ENCODE results near the gene LGALS7. TPM values are rescaled to one million over a fixed set of nuclear protein-coding genes. Genes with fewer than 3 reads are reported as not detected.

The LGALS7 gene
- total RNA-seq, 1 donor from 2014 or later = 102 TPM

DNA sequence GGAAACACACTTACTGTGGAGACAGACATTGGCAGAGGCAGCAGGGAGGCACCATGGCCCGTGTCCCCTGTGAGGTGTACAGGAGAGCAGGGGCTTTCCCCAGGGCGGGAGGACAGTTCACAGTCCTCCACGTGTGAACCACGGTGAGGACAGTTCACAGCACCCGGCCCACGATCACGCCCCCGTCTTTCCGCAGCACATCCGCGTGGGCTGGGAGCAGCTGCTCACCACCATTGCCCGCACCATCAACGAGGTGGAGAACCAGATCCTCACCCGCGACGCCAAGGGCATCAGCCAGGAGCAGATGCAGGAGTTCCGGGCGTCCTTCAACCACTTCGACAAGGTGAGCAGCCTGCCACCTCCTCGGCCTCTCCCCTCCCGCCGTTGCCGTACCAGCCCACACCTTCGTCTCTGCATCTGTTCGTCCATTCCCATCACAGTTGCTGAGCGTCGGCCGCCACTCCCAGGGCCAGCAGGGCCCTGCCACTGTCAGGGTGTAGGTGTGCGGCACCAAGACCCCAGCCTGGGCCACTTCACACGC lies 46.5 kb downstream of the LGALS7 start:
- DNase-seq = no peak

DNA sequence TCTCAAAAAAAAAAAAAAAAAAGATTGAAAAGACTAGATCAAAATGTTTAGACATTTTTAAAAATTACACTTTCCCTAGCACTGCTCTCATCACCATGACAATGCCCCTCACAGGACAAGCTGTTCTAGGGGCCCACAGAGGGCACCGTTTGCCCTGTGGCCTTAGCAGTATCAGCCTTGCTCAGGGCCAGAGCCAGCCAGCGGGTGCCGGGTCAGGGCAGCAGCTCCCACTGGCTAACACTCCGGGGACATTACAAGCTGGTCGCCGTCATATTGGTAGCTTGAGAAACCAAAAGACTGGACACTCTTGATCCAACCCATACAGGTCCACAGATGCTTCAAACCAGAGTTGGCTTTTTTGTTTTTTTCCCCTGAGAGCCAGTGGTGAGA lies 47.0 kb downstream of the LGALS7 start:
- no peak for DNase-seq

DNA sequence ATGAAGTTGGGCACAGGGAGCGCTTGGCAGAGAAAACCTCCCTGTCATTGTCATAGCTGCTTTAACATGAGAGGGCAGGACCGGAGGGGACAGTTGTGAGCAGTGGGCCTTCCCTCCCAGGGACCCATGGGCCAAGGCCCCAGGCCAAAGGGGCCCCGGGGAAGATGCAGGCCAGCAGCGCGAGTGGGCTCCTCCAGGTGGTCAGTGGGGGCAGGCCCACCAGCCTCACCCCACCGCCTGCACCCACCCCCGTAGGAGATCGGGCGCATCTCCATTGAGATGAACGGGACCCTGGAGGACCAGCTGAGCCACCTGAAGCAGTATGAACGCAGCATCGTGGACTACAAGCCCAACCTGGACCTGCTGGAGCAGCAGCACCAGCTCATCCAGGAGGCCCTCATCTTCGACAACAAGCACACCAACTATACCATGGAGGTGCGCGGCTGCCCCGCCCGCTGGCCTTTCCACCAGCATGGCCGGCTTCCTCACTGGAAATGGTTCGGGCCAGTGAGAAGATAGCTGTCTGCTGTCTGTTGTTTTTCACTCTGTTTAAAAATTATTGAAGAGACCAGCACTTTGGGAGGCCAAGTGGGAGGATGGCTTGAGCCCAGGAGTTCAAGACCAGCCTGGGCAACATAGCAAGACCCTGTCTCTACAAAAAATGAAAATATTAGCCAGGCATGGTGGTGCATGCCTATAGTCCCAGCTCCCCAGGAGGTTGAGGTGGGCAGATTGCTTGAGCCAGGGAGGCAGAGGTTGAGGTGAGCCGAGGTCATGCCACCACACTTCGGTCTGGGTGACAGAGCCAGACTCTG lies 47.6 kb downstream of the LGALS7 start:
- no peak for DNase-seq

DNA sequence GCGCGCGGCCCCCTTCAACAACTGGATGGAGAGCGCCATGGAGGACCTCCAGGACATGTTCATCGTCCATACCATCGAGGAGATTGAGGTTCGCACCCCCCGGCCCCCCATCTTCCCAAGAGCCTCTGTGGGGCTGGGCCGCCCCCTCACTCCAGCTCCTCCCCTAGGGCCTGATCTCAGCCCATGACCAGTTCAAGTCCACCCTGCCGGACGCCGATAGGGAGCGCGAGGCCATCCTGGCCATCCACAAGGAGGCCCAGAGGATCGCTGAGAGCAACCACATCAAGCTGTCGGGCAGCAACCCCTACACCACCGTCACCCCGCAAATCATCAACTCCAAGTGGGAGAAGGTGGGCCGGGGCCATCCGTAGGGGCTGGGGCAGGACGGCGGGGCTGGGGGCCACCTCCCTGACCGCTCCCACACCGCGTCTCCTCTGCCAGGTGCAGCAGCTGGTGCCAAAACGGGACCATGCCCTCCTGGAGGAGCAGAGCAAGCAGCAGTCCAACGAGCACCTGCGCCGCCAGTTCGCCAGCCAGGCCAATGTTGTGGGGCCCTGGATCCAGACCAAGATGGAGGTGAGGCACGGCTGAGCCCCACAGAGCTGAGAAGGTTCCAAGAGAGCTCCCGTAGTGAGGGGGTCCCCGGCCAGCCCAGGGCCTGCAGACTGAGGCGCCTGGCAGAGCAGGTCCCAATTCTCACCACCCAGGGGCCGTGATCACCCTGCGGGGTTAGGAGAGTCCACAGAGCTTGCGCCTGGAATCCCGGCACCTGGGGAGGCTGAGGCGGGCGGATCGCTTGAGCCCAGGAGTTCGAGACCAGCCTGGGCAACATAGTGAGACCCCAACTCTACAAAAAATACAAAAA lies 49.1 kb downstream of the LGALS7 start:
- no peak for DNase-seq

DNA sequence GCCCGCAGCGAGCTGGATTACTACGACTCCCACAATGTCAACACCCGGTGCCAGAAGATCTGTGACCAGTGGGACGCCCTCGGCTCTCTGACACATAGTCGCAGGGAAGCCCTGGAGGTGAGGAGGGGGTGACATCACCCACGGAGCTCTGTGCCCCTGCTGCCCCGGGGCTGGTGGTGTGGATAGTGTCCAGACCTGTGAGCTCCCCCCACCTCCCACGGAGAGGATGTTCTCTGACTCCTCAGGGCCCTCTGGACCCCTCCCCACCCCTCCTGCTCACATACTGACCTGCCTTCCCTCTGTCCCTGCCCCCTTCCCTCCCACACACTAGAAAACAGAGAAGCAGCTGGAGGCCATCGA lies 49.7 kb downstream of the LGALS7 start:
- DNase-seq = no peak

DNA sequence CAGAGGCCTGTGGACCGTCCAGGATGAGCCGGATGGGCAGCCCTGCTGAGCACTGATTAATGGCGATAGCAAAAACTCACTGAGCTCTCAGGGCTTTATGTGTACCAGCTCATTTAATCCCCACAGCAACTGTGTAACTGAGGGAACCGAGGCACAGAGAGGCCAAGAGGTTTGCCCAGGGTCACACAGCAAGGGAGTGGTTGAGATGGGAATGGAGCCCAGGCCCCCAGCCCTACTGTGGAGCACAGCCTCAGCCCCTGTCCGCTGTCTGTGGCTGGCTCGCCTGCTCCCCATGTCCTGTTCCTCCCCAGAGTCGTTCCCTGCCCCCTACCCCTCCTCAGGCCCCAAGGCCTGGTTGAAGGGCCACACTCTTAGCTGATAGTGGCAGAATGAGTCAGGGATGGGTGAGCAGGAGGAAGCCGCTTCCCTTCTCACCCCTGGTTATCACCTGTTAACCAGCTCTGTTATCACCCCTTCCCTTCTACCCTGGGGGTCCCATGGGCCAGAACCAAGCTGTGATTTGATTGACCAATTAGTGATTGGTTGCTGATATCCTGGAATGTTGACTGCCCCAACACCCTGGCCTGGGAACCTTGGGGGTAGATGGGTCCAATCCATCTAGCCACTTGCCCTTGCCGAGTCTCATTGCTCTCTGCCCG lies 50.2 kb downstream of the LGALS7 start:
- DNase-seq = no peak

DNA sequence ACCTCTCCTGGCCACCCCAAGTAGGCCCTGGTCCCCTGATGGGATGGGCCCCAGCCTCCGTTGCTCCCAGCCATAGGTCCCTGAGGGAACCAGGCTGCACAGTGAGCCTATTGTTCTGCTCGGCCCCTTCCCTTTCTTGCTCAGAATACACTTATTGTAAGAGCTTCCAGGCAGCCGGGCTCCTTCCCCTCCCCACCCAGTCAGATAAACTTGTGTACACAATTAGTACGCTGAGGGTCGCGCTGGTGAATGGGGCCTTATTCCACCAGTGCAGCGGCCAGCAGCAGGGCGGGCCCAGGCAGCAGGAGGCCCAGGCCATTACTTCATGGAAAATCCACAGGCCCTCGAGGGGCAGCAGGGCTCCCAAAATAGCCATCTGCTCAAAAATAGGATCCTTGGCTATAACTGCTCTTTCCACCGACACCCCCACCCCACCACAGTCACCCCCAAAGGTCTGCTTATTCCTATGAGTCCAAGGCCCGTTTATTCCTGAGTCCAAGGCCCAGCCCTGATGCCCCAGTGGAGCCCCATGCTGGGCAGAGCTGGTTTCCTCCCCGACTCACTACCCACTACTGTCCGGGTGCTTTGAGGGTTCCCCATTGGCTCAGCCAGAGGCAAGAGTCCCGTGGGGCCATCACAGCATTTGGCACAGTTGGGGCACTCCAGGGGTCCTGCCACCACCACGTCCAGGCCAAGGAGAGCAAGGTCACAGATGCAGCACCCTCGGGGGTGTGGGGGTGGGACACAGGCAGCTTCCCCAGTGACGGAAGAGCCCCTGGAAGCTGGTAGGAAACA lies 51.1 kb downstream of the LGALS7 start:
- peak; percentile 86 for DNase-seq

DNA sequence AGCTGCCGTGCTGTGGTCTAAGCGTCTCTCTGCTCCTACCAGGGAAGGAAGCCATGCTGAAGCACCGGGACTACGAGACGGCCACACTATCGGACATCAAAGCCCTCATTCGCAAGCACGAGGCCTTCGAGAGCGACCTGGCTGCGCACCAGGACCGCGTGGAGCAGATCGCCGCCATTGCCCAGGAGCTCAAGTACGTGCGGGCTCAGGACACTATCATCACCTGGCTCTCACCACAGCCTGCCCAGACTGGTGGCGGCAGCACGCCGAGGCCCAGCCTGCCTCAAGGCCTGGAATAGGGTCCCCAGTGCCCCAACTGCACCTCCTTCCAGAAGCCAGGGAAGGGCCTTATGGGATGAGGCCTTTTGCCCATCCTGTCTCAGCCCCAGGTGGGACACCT lies 51.8 kb downstream of the LGALS7 start:
- DNase-seq = no peak

Small RNAs within 50 kb of the gene (small RNA-seq; reads per million reads assigned to genes)
- not detected for gene RNU6-140P (ENCODE audit: low replicate concordance)

Other genes starting within 250 kb of the LGALS7 start
- 0.59 TPM for gene MAP4K1, start 155.6 kb downstream of the LGALS7 start, total RNA-seq
- gene EIF3K, start 154.3 kb downstream of the LGALS7 start, total RNA-seq = 193 TPM
- 152 TPM for gene ACTN4, start 125.9 kb downstream of the LGALS7 start, total RNA-seq
- 6.0 TPM for gene CAPN12, start 29.0 kb downstream of the LGALS7 start, total RNA-seq
- gene LGALS7B, start 15.7 kb upstream of the LGALS7 start, total RNA-seq = 285 TPM
- 1.3 TPM for gene LGALS4, start 39.4 kb upstream of the LGALS7 start, total RNA-seq
- gene ECH1, start 58.3 kb upstream of the LGALS7 start, total RNA-seq = 50.1 TPM
- gene HNRNPL, start 76.5 kb upstream of the LGALS7 start, total RNA-seq = 205 TPM
- 4.6 TPM for gene RINL, start 104.8 kb upstream of the LGALS7 start, total RNA-seq
- gene SIRT2, start 126.1 kb upstream of the LGALS7 start, total RNA-seq = 46.1 TPM
- gene NFKBIB, start 126.5 kb upstream of the LGALS7 start, total RNA-seq = 5.0 TPM
- 3.6 TPM for gene CCER2, start 138.7 kb upstream of the LGALS7 start, total RNA-seq
- gene SARS2, start 157.2 kb upstream of the LGALS7 start, total RNA-seq = 7.0 TPM
- gene MRPS12, start 157.4 kb upstream of the LGALS7 start, total RNA-seq = 14.5 TPM
- 19.9 TPM for gene FBXO17, start 202.2 kb upstream of the LGALS7 start, total RNA-seq

Measured in skin of body (tissue), 3 donors.